SK-N-SH treated with all-trans-retinoic acid at 6 μM for 48 hours (cell line): ENCODE measurements around the gene SORL1.

Experiments
- ATAC-seq: fragments of 200-7000 bp; cut with Tn5 transposase; 3 replicates; pipeline ENCODE4 v1.9.1; 2020; ENCODE audit warnings: mild to moderate bottlenecking, moderate library complexity
- ARNTL ChIP-seq: fragments of 450-650 bp; formaldehyde crosslinking; IDR thresholded peaks from 2 replicates; pipeline ENCODE4 v1.5.0; 2020; ENCODE audit warnings: low read depth, mild to moderate bottlenecking, moderate library complexity, borderline replicate concordance
- BACH2 ChIP-seq: fragments of 250-450 bp; sonication (Bioruptor Pico); IDR thresholded peaks from 2 replicates; pipeline ENCODE4 v1.9.0; 2021; ENCODE audit warnings: mild to moderate bottlenecking, borderline replicate concordance
- CSDC2 ChIP-seq: fragments of 250-450 bp; sonication (Bioruptor Pico); IDR thresholded peaks from 2 replicates; pipeline ENCODE4 v1.5.0; 2020; ENCODE audit warnings: mild to moderate bottlenecking, moderate library complexity
- GLIS3 ChIP-seq: fragments of 250-450 bp; sonication (Bioruptor Pico); IDR thresholded peaks from 2 replicates; pipeline ENCODE4 v1.5.0; 2020; ENCODE audit warnings: mild to moderate bottlenecking, moderate library complexity
- OSR1 ChIP-seq: fragments of 250-450 bp; sonication (Bioruptor Pico); IDR thresholded peaks from 2 replicates; pipeline ENCODE4 v1.8.0; 2022; ENCODE audit warnings: moderate library complexity, mild to moderate bottlenecking, inconsistent platforms
- RARB ChIP-seq: fragments of 250-450 bp; sonication (Bioruptor Pico); IDR thresholded peaks from 2 replicates; pipeline ENCODE4 v1.8.0; 2021; ENCODE audit warnings: mild to moderate bottlenecking, moderate library complexity
- SNAI2 ChIP-seq: fragments of 250-450 bp; sonication (Bioruptor Pico); IDR thresholded peaks from 2 replicates; pipeline ENCODE4 v1.5.0; 2020; ENCODE audit warnings: mild to moderate bottlenecking, moderate library complexity
- TCF4 ChIP-seq: fragments of 250-450 bp; sonication (Bioruptor Pico); IDR thresholded peaks from 2 replicates; pipeline ENCODE4 v1.8.0; 2021; ENCODE audit warnings: mild to moderate bottlenecking, moderate library complexity, borderline replicate concordance
- TOX ChIP-seq: fragments of 250-450 bp; sonication (Bioruptor Pico); IDR thresholded peaks from 2 replicates; pipeline ENCODE4 v1.8.0; 2021; ENCODE audit warnings: mild to moderate bottlenecking, moderate library complexity, borderline replicate concordance
- ZC3H10 ChIP-seq: fragments of 250-450 bp; sonication (Bioruptor Pico); IDR thresholded peaks from 2 replicates; pipeline ENCODE4 v1.5.1; 2021; ENCODE audit warnings: mild to moderate bottlenecking, moderate library complexity
- ZFP3 ChIP-seq: fragments of 250-450 bp; sonication (Bioruptor Pico); IDR thresholded peaks from 2 replicates; pipeline ENCODE4 v1.5.0; 2020; ENCODE audit warnings: mild to moderate bottlenecking, moderate library complexity
- ZFP30 ChIP-seq: fragments of 450-650 bp; formaldehyde crosslinking; IDR thresholded peaks from 2 replicates; pipeline ENCODE4 v1.5.0; 2022; ENCODE audit warnings: mild to moderate bottlenecking, moderate library complexity
- ZNF565 ChIP-seq: fragments of 450-650 bp; formaldehyde crosslinking; conservative IDR thresholded peaks from 2 replicates; pipeline ENCODE4 v1.5.0; 2020; ENCODE audit warnings: low read depth, mild to moderate bottlenecking, moderate library complexity
- ZNF70 ChIP-seq: fragments of 450-650 bp; formaldehyde crosslinking; IDR thresholded peaks from 2 replicates; pipeline ENCODE4 v1.5.0; 2020; ENCODE audit warnings: mild to moderate bottlenecking, moderate library complexity
- ZNF8 ChIP-seq: fragments of 450-650 bp; formaldehyde crosslinking; IDR thresholded peaks from 2 replicates; pipeline ENCODE4 v1.5.0; 2020; ENCODE audit warnings: mild to moderate bottlenecking, moderate library complexity
- TF ChIP-seq, protein P1 (sequence below): fragments of 250-450 bp; sonication (Bioruptor Pico); IDR thresholded peaks from 2 replicates; pipeline ENCODE4 v1.8.0; 2020; ENCODE audit warnings: mild to moderate bottlenecking, moderate library complexity, borderline replicate concordance
- TF ChIP-seq, protein P2 (sequence below): fragments of 250-450 bp; sonication (Bioruptor Pico); IDR thresholded peaks from 2 replicates; pipeline ENCODE4 v1.5.1; 2021; ENCODE audit warnings: mild to moderate bottlenecking, moderate library complexity
- TF ChIP-seq, protein P3 (sequence below): fragments of 250-450 bp; sonication (Bioruptor Pico); IDR thresholded peaks from 2 replicates; pipeline ENCODE4 v1.5.0; 2020; ENCODE audit warnings: mild to moderate bottlenecking, moderate library complexity
- TF ChIP-seq, protein P4 (sequence below): fragments of 250-450 bp; sonication (Bioruptor Pico); IDR thresholded peaks from 2 replicates; pipeline ENCODE4 v1.8.0; 2021; ENCODE audit warnings: low read depth, mild to moderate bottlenecking, moderate library complexity, borderline replicate concordance
- TF ChIP-seq, protein P5 (sequence below): fragments of 250-450 bp; sonication (Bioruptor Pico); IDR thresholded peaks from 2 replicates; pipeline ENCODE4 v1.5.1; 2020; ENCODE audit warnings: low read depth, mild to moderate bottlenecking, moderate library complexity

The SORL1 gene

DNA sequence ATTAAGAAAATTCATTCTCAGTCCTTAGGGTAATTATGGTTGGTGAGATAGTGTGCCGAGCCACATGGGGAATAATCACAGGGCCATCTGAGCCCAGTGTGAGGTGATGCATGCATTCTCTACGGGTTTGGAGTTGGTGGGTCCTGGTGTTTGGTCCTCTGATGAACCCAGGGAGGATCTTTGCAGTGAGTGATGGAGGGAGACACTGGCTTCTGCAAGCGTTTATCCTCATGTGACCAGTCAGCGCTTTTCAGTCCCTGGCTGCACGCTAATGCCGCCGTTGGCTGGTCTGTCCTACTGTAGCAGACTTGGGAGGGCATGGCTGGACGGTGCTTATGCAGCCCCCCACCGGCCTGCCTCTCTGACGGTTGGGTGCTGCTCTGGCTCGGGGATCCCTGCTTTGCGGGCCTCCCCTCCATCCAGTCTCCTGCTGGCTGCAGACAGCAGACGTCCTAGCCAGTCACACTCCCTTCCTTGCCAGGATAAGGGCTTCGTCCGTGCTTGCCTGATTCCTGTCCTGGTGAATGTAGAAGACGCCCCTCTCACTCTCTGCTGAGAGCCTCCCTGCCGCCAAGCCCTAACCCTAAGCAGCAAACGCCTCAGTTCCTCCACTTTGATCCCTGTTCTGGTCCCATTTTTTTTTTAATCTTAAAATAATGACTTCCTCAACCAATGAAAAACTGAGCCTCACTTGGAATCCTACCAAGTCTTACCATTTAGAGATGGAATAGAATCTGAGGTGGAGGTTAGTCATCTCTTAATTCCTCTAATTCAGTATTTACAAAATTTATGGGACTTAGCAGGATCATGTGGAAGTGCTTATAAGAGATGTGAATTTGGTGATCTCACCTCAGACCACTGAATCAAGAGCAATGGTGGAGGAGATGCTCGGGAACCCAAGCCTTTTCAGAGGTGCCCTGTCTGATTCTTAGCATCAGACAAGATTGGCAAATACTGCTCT is 144.4 kb downstream of the SORL1 start:
- ATAC-seq, result peak; percentile 35
- TF ChIP-seq RARB (CRISPR knock-in tag) (no peak), ARNTL (CRISPR knock-in tag) (no peak), SNAI2 (no peak), TCF4 (CRISPR knock-in tag) (no peak), CSDC2 (CRISPR knock-in tag) (no peak), ZNF565 (CRISPR knock-in tag) (no peak), ZFP3 (CRISPR knock-in tag) (no peak), ZFP30 (no peak), ZC3H10 (CRISPR knock-in tag) (no peak), OSR1 (no peak), ZNF70 (CRISPR knock-in tag) (no peak), GLIS3 (CRISPR knock-in tag) (no peak), BACH2 (CRISPR knock-in tag) (no peak), ZNF8 (CRISPR knock-in tag) (no peak), TOX (CRISPR knock-in tag) (no peak)
- TF ChIP-seq, protein P1, sequence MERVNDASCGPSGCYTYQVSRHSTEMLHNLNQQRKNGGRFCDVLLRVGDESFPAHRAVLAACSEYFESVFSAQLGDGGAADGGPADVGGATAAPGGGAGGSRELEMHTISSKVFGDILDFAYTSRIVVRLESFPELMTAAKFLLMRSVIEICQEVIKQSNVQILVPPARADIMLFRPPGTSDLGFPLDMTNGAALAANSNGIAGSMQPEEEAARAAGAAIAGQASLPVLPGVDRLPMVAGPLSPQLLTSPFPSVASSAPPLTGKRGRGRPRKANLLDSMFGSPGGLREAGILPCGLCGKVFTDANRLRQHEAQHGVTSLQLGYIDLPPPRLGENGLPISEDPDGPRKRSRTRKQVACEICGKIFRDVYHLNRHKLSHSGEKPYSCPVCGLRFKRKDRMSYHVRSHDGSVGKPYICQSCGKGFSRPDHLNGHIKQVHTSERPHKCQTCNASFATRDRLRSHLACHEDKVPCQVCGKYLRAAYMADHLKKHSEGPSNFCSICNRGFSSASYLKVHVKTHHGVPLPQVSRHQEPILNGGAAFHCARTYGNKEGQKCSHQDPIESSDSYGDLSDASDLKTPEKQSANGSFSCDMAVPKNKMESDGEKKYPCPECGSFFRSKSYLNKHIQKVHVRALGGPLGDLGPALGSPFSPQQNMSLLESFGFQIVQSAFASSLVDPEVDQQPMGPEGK (CRISPR knock-in tag), result no peak
- TF ChIP-seq, protein P2, sequence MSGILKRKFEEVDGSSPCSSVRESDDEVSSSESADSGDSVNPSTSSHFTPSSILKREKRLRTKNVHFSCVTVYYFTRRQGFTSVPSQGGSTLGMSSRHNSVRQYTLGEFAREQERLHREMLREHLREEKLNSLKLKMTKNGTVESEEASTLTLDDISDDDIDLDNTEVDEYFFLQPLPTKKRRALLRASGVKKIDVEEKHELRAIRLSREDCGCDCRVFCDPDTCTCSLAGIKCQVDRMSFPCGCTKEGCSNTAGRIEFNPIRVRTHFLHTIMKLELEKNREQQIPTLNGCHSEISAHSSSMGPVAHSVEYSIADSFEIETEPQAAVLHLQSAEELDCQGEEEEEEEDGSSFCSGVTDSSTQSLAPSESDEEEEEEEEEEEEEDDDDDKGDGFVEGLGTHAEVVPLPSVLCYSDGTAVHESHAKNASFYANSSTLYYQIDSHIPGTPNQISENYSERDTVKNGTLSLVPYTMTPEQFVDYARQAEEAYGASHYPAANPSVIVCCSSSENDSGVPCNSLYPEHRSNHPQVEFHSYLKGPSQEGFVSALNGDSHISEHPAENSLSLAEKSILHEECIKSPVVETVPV (CRISPR knock-in tag), result no peak
- TF ChIP-seq, protein P3, sequence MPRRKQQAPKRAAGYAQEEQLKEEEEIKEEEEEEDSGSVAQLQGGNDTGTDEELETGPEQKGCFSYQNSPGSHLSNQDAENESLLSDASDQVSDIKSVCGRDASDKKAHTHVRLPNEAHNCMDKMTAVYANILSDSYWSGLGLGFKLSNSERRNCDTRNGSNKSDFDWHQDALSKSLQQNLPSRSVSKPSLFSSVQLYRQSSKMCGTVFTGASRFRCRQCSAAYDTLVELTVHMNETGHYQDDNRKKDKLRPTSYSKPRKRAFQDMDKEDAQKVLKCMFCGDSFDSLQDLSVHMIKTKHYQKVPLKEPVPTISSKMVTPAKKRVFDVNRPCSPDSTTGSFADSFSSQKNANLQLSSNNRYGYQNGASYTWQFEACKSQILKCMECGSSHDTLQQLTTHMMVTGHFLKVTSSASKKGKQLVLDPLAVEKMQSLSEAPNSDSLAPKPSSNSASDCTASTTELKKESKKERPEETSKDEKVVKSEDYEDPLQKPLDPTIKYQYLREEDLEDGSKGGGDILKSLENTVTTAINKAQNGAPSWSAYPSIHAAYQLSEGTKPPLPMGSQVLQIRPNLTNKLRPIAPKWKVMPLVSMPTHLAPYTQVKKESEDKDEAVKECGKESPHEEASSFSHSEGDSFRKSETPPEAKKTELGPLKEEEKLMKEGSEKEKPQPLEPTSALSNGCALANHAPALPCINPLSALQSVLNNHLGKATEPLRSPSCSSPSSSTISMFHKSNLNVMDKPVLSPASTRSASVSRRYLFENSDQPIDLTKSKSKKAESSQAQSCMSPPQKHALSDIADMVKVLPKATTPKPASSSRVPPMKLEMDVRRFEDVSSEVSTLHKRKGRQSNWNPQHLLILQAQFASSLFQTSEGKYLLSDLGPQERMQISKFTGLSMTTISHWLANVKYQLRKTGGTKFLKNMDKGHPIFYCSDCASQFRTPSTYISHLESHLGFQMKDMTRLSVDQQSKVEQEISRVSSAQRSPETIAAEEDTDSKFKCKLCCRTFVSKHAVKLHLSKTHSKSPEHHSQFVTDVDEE (CRISPR knock-in tag), result no peak
- TF ChIP-seq, protein P4, sequence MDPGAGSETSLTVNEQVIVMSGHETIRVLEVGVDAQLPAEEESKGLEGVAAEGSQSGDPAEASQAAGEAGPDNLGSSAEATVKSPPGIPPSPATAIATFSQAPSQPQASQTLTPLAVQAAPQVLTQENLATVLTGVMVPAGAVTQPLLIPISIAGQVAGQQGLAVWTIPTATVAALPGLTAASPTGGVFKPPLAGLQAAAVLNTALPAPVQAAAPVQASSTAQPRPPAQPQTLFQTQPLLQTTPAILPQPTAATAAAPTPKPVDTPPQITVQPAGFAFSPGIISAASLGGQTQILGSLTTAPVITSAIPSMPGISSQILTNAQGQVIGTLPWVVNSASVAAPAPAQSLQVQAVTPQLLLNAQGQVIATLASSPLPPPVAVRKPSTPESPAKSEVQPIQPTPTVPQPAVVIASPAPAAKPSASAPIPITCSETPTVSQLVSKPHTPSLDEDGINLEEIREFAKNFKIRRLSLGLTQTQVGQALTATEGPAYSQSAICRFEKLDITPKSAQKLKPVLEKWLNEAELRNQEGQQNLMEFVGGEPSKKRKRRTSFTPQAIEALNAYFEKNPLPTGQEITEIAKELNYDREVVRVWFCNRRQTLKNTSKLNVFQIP (CRISPR knock-in tag), result no peak
- TF ChIP-seq, protein P5, sequence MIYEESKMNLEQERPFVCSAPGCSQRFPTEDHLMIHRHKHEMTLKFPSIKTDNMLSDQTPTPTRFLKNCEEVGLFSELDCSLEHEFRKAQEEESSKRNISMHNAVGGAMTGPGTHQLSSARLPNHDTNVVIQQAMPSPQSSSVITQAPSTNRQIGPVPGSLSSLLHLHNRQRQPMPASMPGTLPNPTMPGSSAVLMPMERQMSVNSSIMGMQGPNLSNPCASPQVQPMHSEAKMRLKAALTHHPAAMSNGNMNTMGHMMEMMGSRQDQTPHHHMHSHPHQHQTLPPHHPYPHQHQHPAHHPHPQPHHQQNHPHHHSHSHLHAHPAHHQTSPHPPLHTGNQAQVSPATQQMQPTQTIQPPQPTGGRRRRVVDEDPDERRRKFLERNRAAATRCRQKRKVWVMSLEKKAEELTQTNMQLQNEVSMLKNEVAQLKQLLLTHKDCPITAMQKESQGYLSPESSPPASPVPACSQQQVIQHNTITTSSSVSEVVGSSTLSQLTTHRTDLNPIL (CRISPR knock-in tag), result no peak

DNA sequence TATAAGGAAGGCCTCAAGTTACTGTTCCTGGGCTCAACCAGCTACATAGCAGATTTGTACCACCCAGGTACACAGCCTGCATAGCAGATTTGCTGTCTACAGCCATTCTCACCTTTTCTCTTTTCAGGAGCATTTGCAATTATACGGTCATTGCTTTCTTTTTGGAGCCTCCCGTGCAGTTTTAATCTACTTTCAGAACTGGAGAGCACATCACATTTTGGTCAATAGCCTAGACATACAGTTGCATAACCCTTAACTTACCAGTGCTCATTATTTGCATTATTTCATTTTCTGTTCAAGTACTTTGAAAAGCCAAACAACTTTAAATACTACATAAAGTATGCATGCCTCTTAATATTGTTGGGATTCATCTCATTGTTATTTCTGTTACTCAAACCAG is 151.2 kb downstream of the SORL1 start:
- ATAC-seq, result no peak
- TF ChIP-seq RARB (CRISPR knock-in tag) (no peak), CSDC2 (CRISPR knock-in tag) (no peak), TOX (CRISPR knock-in tag) (no peak), ZFP3 (CRISPR knock-in tag) (no peak), BACH2 (CRISPR knock-in tag) (no peak)
- TF ChIP-seq, protein P3 (CRISPR knock-in tag), result no peak
